HEK293 (cell line): ENCODE results near the gene SMPD3.

Source experiments
- KLF9 ChIP-seq: fragments of 450-650 bp; formaldehyde crosslinking; IDR thresholded peaks from 2 replicates; pipeline ENCODE4 v1.5.1; 2016; ENCODE audit warnings: missing biosample characterization, missing genetic modification characterization, low read depth
- ZNF391 ChIP-seq: fragments of 450-650 bp; formaldehyde crosslinking; IDR thresholded peaks from 2 replicates; pipeline ENCODE4 v1.5.1; 2016; ENCODE audit warnings: low read depth, missing biosample characterization, missing genetic modification characterization, borderline replicate concordance
- TF ChIP-seq, protein P1 (sequence below): fragments of 450-650 bp; formaldehyde crosslinking; IDR thresholded peaks from 2 replicates; pipeline ENCODE4 v1.5.1; 2016; ENCODE audit warnings: missing biosample characterization, missing genetic modification characterization
- TF ChIP-seq, protein P2 (sequence below): fragments of 450-650 bp; formaldehyde crosslinking; IDR thresholded peaks from 2 replicates; pipeline ENCODE4 v1.5.1; 2016; ENCODE audit warnings: missing biosample characterization, missing genetic modification characterization

GRCh38 chr16:68383858-68384257 lies 64.5 kb downstream of the SMPD3 start:
- TF ChIP-seq, protein P1, sequence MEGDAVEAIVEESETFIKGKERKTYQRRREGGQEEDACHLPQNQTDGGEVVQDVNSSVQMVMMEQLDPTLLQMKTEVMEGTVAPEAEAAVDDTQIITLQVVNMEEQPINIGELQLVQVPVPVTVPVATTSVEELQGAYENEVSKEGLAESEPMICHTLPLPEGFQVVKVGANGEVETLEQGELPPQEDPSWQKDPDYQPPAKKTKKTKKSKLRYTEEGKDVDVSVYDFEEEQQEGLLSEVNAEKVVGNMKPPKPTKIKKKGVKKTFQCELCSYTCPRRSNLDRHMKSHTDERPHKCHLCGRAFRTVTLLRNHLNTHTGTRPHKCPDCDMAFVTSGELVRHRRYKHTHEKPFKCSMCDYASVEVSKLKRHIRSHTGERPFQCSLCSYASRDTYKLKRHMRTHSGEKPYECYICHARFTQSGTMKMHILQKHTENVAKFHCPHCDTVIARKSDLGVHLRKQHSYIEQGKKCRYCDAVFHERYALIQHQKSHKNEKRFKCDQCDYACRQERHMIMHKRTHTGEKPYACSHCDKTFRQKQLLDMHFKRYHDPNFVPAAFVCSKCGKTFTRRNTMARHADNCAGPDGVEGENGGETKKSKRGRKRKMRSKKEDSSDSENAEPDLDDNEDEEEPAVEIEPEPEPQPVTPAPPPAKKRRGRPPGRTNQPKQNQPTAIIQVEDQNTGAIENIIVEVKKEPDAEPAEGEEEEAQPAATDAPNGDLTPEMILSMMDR (tag by site-specific recombination), result no peak
- no peak for TF ChIP-seq ZNF391
- TF ChIP-seq, protein P2, sequence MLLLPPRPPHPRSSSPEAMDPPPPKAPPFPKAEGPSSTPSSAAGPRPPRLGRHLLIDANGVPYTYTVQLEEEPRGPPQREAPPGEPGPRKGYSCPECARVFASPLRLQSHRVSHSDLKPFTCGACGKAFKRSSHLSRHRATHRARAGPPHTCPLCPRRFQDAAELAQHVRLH (tag by site-specific recombination), result no peak
- no peak for TF ChIP-seq KLF9
